Neuronal stem cell (in vitro differentiated cells): ENCODE measurements around the gene ANKRA2.
A peak's percentile ranks its signal among the peaks of the same experiment; 100 is the strongest.

Experiments used
- DNase-seq: peaks from one replicate; pipeline ENCODE4 v3.0.0-alpha.2; 2013; ENCODE audit warnings: low spot score
- H2AFZ ChIP-seq: one replicate; pipeline ENCODE4 v1.6.1; 2013; ENCODE audit warnings: mild to moderate bottlenecking, low read length, inconsistent platforms
- H2AK5ac ChIP-seq: 2 replicates; pipeline ENCODE4 v1.6.1; 2013; ENCODE audit warnings: low read depth, mild to moderate bottlenecking, inconsistent platforms, low read length, moderate library complexity, mixed read lengths
- H2BK120ac ChIP-seq: 2 replicates; pipeline ENCODE4 v1.6.1; 2013; ENCODE audit warnings: low read depth, mild to moderate bottlenecking, inconsistent platforms, low read length, moderate library complexity, mixed read lengths
- H2BK12ac ChIP-seq: one replicate; pipeline ENCODE4 v1.6.1; 2013; ENCODE audit warnings: low read length, inconsistent platforms
- H2BK15ac ChIP-seq: 2 replicates; pipeline ENCODE4 v1.6.1; 2013; ENCODE audit warnings: mild to moderate bottlenecking, low read length, inconsistent platforms, mixed read lengths
- H2BK5ac ChIP-seq: one replicate; pipeline ENCODE4 v1.6.1; 2013; ENCODE audit warnings: inconsistent platforms, mild to moderate bottlenecking, low read length, moderate library complexity
- H3K14ac ChIP-seq: one replicate; pipeline ENCODE4 v1.6.1; 2013; ENCODE audit warnings: low read length, inconsistent platforms
- H3K18ac ChIP-seq: 2 replicates; pipeline ENCODE4 v1.6.1; 2013; ENCODE audit warnings: low read length, inconsistent platforms
- H3K23ac ChIP-seq: 2 replicates; pipeline ENCODE4 v1.6.1; 2013; ENCODE audit warnings: low read depth, mild to moderate bottlenecking, mixed read lengths, low read length, inconsistent platforms; ENCODE audit not compliant: poor library complexity
- H3K27ac ChIP-seq: replicated peaks from 3 replicates; pipeline ENCODE4 v1.5.1; 2013; ENCODE audit warnings: low read length, inconsistent platforms
- H3K27me3 ChIP-seq, 3 experiments: 2 replicates each; pipeline ENCODE4 v1.6.1; 2013; ENCODE audit warnings: low read length in 3 of 3, mild to moderate bottlenecking in 2 of 3, inconsistent platforms in 1 of 3, low read depth in 1 of 3, mixed read lengths in 1 of 3, moderate library complexity in 1 of 3; ENCODE audit not compliant: control insufficient read depth in 3 of 3, insufficient read depth in 3 of 3
- H3K36me3 ChIP-seq, 2 donors: replicated peaks in 1 of 2; 2 replicates each; pipeline ENCODE4 v1.6.1; 2013; ENCODE audit warnings: low read length in 2 of 2; ENCODE audit not compliant: control insufficient read depth in 2 of 2, insufficient read depth in 2 of 2
- H3K4ac ChIP-seq: 2 replicates; pipeline ENCODE4 v1.6.1; 2013; ENCODE audit warnings: inconsistent platforms, mild to moderate bottlenecking, low read length, moderate library complexity
- H3K4me1 ChIP-seq, 2 donors: 1 replicate in 1 of 2; 2 replicates in 1 of 2; pipeline ENCODE4 v1.6.1; 2013; ENCODE audit warnings: low read length in 2 of 2, low read depth in 1 of 2; ENCODE audit not compliant: control insufficient read depth in 2 of 2, insufficient read depth in 1 of 2
- H3K4me2 ChIP-seq: one replicate; pipeline ENCODE4 v1.6.1; 2013; ENCODE audit warnings: mild to moderate bottlenecking, low read length, inconsistent platforms; ENCODE audit not compliant: insufficient read depth, poor library complexity, severe bottlenecking
- H3K4me3 ChIP-seq, 2 donors: 2 replicates each; pipeline ENCODE4 v1.5.1; 2013; ENCODE audit warnings: low read length in 2 of 2, mild to moderate bottlenecking in 2 of 2, inconsistent platforms in 1 of 2, moderate library complexity in 1 of 2
- H3K79me1 ChIP-seq: one replicate; pipeline ENCODE4 v1.6.1; 2013; ENCODE audit warnings: low read depth, mild to moderate bottlenecking, inconsistent platforms, low read length, moderate library complexity
- H3K9ac ChIP-seq: one replicate; pipeline ENCODE4 v1.6.1; 2013; ENCODE audit warnings: mild to moderate bottlenecking, low read depth, low read length, inconsistent platforms; ENCODE audit not compliant: poor library complexity
- H3K9me3 ChIP-seq, 2 donors: replicated peaks in 1 of 2; 2 replicates each; pipeline versions ENCODE3 to v1.6.1; 2013; ENCODE audit warnings: low read length in 2 of 2, mild to moderate bottlenecking in 2 of 2, inconsistent platforms in 1 of 2, low read depth in 1 of 2, mixed read lengths in 1 of 2, moderate library complexity in 1 of 2; ENCODE audit not compliant: control insufficient read depth in 2 of 2, insufficient read depth in 1 of 2
- H4K8ac ChIP-seq: one replicate; pipeline ENCODE4 v1.6.1; 2013; ENCODE audit warnings: low read depth, mild to moderate bottlenecking, inconsistent platforms, low read length, moderate library complexity
- H4K91ac ChIP-seq: one replicate; pipeline ENCODE4 v1.6.1; 2013; ENCODE audit warnings: low read length, low read depth, mild to moderate bottlenecking, inconsistent platforms; ENCODE audit not compliant: poor library complexity
- WGBS, 2 donors: extraction: QIAGEN DNeasy Blood & Tissue Kit; methylation state at CpG; one replicate each; pipeline ENCODE4 v1.1.7; 2013; ENCODE audit warnings: missing lambda C conversion rate in 2 of 2, mixed read lengths in 1 of 2; ENCODE audit not compliant: insufficient read length in 2 of 2, insufficient replicate concordance in 1 of 2; ENCODE audit errors: extremely low coverage in 2 of 2; 5-methylcytosine and 5-hydroxymethylcytosine counted together

Gene ANKRA2

GRCh38 chr5:73596705-73597328 lies 31.4 kb upstream of the ANKRA2 start:
- no peak overlapping the region for H2AFZ ChIP-seq
- no peak overlapping the region for H3K18ac ChIP-seq
- H3K4me1 ChIP-seq = no peaks in the 10 kb centered on the region
- no peak overlapping the region for H2BK120ac ChIP-seq
- no peak overlapping the region for H4K91ac ChIP-seq
- H3K9me3 ChIP-seq = no peaks in the 10 kb centered on the region
- H3K9ac ChIP-seq = no peak overlapping the region
- no peak overlapping the region for H2BK15ac ChIP-seq
- H3K4ac ChIP-seq = no peak overlapping the region
- no peak overlapping the region for H2BK5ac ChIP-seq
- H3K27me3 ChIP-seq = no peaks in the 10 kb centered on the region
- peak; percentile 36 for DNase-seq
- no peaks in the 10 kb centered on the region for H3K36me3 ChIP-seq
- no peak overlapping the region for H3K4me2 ChIP-seq
- no peak overlapping the region for H2AK5ac ChIP-seq
- H2BK12ac ChIP-seq = no peak overlapping the region
- no peak overlapping the region for H4K8ac ChIP-seq
- H3K14ac ChIP-seq = no peak overlapping the region
- H3K23ac ChIP-seq = no peak overlapping the region
- H3K4me3 ChIP-seq = no peak overlapping the region
- no peaks in the 10 kb centered on the region for H3K79me1 ChIP-seq
- no peak overlapping the region for H3K27ac ChIP-seq

DNA sequence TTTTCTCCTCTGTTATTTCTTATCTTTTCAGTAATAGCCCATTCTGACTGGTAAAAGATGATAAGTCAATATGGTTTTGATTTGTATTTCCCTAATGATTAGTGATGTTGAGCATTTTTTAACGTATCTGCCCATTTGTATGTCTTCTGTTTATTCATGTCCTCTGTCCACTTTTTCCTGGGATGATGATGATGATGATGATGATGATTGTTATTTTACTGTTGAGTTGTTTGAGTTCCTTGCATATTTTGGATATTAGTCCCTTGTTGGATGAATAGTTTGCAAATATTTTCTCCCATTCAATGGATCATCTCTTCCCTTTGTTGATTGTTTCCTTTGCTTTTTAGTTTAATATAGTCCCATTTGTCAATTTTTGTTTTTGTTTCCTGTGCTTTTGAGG lies 27.1 kb upstream of the ANKRA2 start:
- no peak overlapping the region for H2BK120ac ChIP-seq
- no peak overlapping the region for H3K4ac ChIP-seq
- no peak overlapping the region for H4K91ac ChIP-seq
- no peak overlapping the region for H3K4me3 ChIP-seq
- WGBS, 2 donors = no CpG with 5 or more reads among the region's 1 CpG
- H2AK5ac ChIP-seq = no peak overlapping the region
- no peak overlapping the region for H3K14ac ChIP-seq
- H2AFZ ChIP-seq = no peak overlapping the region
- H2BK12ac ChIP-seq = no peak overlapping the region
- no peak overlapping the region for H3K4me2 ChIP-seq
- H3K36me3 ChIP-seq = no peaks in the 10 kb centered on the region
- H3K23ac ChIP-seq = no peak overlapping the region
- no peak overlapping the region for H2BK5ac ChIP-seq
- H3K4me1 ChIP-seq = no peaks in the 10 kb centered on the region
- H2BK15ac ChIP-seq = no peak overlapping the region
- DNase-seq = no peak
- no peak overlapping the region for H3K18ac ChIP-seq
- no peak overlapping the region for H3K27ac ChIP-seq
- no peaks in the 10 kb centered on the region for H3K27me3 ChIP-seq
- H3K79me1 ChIP-seq = no peaks in the 10 kb centered on the region
- no peak overlapping the region for H3K9ac ChIP-seq
- no peak overlapping the region for H4K8ac ChIP-seq
- H3K9me3 ChIP-seq = no peaks in the 10 kb centered on the region

DNA sequence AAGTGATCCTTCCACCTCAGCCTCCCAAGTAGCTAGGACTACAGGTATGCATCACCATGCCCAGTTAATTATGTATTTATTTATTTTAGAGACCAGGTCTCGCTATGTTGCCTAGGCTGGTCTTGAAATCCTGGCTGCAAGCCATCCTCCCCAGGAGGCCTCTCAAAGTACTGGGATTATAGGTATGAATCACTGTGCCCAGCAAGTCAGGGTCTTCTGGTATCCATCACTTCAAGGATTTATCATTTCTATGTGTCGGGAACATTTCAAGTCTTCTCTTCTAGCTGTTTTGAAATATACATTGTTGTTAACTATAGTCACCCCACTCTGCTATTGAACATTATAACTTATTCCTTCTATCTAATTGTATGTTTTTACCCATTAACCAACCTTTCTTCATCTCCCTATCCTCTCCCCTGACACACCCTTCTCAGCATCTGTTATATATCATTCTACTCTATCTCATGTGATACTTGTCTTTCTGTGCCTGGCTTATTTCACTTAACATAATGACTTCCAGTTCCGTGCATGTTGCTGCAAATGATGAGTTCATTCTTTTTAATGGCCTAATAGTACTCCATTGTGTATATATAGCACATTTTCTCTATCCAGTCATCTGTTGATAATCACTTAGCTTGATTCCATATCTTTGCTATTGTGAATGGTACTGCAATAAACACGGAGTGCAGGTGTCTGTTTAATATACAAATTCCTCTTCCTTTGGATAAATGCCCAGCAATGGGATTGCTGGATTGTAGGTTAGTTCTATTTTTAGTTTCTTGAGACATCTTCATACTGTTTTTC lies 26.5 kb upstream of the ANKRA2 start:
- H3K23ac ChIP-seq = no peak overlapping the region
- no peak overlapping the region for H4K8ac ChIP-seq
- no peak overlapping the region for H4K91ac ChIP-seq
- H2AK5ac ChIP-seq = no peak overlapping the region
- H3K9me3 ChIP-seq = no peaks in the 10 kb centered on the region
- WGBS, 2 donors = no CpG with 5 or more reads among the region's 4 CpGs
- H3K27ac ChIP-seq = no peak overlapping the region
- H3K36me3 ChIP-seq = no peaks in the 10 kb centered on the region
- no peak overlapping the region for H2BK15ac ChIP-seq
- DNase-seq = no peak
- H3K27me3 ChIP-seq = no peaks in the 10 kb centered on the region
- no peak overlapping the region for H3K14ac ChIP-seq
- H3K18ac ChIP-seq = no peak overlapping the region
- H3K4me3 ChIP-seq = no peak overlapping the region
- no peak overlapping the region for H2BK120ac ChIP-seq
- no peak overlapping the region for H2BK5ac ChIP-seq
- H3K4me1 ChIP-seq = no peaks in the 10 kb centered on the region
- no peak overlapping the region for H3K4ac ChIP-seq
- H3K79me1 ChIP-seq = no peaks in the 10 kb centered on the region
- H3K4me2 ChIP-seq = no peak overlapping the region
- H3K9ac ChIP-seq = no peak overlapping the region
- no peak overlapping the region for H2AFZ ChIP-seq
- no peak overlapping the region for H2BK12ac ChIP-seq

- Histone ChIP-seq H3K23ac (no peak overlapping the region), H2BK120ac (no peak overlapping the region), H3K9ac (no peak overlapping the region), H4K91ac (no peak overlapping the region), H2BK5ac (no peak overlapping the region), H3K18ac (no peak overlapping the region), H3K14ac (no peak overlapping the region), H3K4me3 (no peak overlapping the region), H3K27ac (no peak overlapping the region), H2AK5ac (no peak overlapping the region), H3K4me1 (no peaks in the 10 kb centered on the region), H3K4me2 (no peak overlapping the region), H3K36me3 (no peaks in the 10 kb centered on the region), H3K9me3 (no peaks in the 10 kb centered on the region), H2BK15ac (no peak overlapping the region), H3K4ac (no peak overlapping the region), H3K27me3 (no peaks in the 10 kb centered on the region), H2BK12ac (no peak overlapping the region), H3K79me1 (no peaks in the 10 kb centered on the region), H2AFZ (no peak overlapping the region), H4K8ac (no peak overlapping the region)
- no CpG with 5 or more reads among the region's 4 CpGs for WGBS, 2 donors
- peak; percentile 72 for DNase-seq
Measured at GRCh38 chr5:73591102-73591695, 25.8 kb upstream of the ANKRA2 start.
